ENCODE measurements around the gene CRAT.

CRAT gene

GRCh38 chr9:129108805-129109536 lies 1.6 kb downstream of the CRAT start:
- H3K4me3 ChIP-seq (ENCODE audit: low read depth, low read length), result no peak overlapping the region
- no peak for TF ChIP-seq CTCF (IDR thresholded peaks at IDR 0.05; ENCODE audit: borderline replicate concordance, insufficient read depth, low read depth, low read length)

- H3K4me3 ChIP-seq (ENCODE audit: low read depth, low read length), result no peak overlapping the region
- TF ChIP-seq CTCF (IDR thresholded peaks at IDR 0.05; ENCODE audit: borderline replicate concordance, insufficient read depth, low read depth, low read length), result no peak
These were observed 2.3 kb downstream of the CRAT start for GRCh38 chr9:129108083-129108804.

DNA sequence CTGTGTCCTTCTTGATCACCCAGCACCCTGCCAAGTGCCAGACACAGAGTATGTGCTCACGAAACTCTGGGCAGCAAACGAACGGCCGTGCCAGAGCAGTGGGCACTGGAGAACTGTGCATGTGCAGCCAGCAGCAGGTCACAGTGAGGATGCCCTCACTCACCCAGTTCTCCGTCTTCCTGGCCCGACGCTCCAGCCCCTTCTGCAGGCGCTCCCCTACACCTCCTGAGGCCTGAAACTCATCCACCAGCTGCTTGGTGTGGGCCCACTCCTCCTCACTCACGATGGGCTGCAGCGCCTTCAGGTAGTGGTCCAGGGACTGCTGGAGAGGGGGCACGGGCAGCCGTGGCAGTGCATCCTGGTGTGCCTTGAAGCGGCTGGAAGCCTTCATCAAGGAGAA lies 2.9 kb downstream of the CRAT start:
- no peak overlapping the region for H3K4me3 ChIP-seq (ENCODE audit: low read depth, low read length)
- TF ChIP-seq CTCF (IDR thresholded peaks at IDR 0.05; ENCODE audit: borderline replicate concordance, insufficient read depth, low read depth, low read length), result no peak

GRCh38 chr9:129105857-129106694 lies 4.5 kb downstream of the CRAT start:
- no peak overlapping the region for H3K4me3 ChIP-seq (ENCODE audit: low read depth, low read length)
- no peak for TF ChIP-seq CTCF (IDR thresholded peaks at IDR 0.05; ENCODE audit: borderline replicate concordance, insufficient read depth, low read depth, low read length)

DNA sequence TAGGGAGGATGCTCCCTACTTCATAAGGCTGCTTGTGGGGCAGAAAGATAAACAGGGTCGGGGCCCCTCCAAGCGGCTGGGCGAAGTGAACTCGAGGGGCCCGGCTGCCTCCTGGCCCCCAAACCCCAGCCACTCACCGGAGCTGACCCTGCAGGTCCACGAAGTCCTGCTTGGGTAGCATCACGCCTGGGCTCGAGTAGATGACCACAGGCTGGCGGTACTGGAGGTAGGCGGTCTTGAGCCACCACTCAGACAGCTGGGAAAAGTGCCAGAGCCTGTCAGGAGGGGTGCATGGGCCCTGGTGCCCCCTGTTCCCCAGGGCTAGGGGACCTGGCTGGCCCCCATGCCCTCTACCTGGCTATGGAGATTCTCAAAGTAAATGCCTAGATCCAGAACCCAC lies 6.5 kb downstream of the CRAT start:
- no peak overlapping the region for H3K4me3 ChIP-seq (ENCODE audit: low read depth, low read length)
- TF ChIP-seq CTCF (IDR thresholded peaks at IDR 0.05; ENCODE audit: borderline replicate concordance, insufficient read depth, low read depth, low read length), result no peak

GRCh38 chr9:129103595-129103965 lies 7.0 kb downstream of the CRAT start:
- TF ChIP-seq CTCF (IDR thresholded peaks at IDR 0.05; ENCODE audit: borderline replicate concordance, insufficient read depth, low read depth, low read length), result no peak

More at GRCh38 chr9:129103595-129103965, 7.0 kb downstream of the CRAT start:
- no peak overlapping the region for H3K4me3 ChIP-seq (ENCODE audit: low read depth, low read length)

Data from GM12875 (cell line).